Uterus (tissue), 2 donors: ENCODE data around the gene MAK.

Source experiments
- POLR2A ChIP-seq, 2 donors: fragments of 450-650 bp; IDR thresholded peaks; one replicate each; pipeline ENCODE4 v1.6.1; 2016; ENCODE audit warnings: antibody characterized with exemption in 2 of 2, mild to moderate bottlenecking in 1 of 2, moderate library complexity in 1 of 2
- TF ChIP-seq, protein P1 (sequence below), 4 experiments: fragments of 200-600 bp in 2 of 4; fragments of 450-650 bp in 2 of 4; sonication (generic) in 2 of 4; IDR thresholded peaks; one replicate each; pipeline ENCODE4 v1.5.1; 2016 to 2019; ENCODE audit warnings: antibody characterized with exemption in 4 of 4, mild to moderate bottlenecking in 2 of 4, moderate library complexity in 1 of 4

DNA sequence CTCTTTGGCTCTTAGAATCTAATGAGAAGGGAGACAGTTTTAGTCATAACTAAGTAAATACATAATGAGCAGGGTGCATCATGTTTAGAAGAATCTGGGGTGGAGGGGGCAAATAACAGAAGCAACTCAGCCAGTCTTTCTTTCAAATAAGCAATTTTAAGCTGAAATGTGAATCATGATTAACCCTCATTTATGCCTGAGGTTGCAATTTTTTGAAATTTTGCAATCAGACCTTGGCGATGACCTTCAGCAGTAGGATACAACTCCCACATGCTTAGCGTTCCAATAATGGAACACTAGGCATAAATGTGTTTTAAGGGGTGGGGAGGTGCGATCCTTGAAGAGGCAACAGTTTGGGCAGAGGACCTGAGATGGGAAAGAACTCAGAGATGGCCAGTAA lies 60.1 kb downstream of the MAK start:
- no peak for TF ChIP-seq POLR2A (IDR thresholded peaks at IDR 0.05)
- TF ChIP-seq, protein P1, sequence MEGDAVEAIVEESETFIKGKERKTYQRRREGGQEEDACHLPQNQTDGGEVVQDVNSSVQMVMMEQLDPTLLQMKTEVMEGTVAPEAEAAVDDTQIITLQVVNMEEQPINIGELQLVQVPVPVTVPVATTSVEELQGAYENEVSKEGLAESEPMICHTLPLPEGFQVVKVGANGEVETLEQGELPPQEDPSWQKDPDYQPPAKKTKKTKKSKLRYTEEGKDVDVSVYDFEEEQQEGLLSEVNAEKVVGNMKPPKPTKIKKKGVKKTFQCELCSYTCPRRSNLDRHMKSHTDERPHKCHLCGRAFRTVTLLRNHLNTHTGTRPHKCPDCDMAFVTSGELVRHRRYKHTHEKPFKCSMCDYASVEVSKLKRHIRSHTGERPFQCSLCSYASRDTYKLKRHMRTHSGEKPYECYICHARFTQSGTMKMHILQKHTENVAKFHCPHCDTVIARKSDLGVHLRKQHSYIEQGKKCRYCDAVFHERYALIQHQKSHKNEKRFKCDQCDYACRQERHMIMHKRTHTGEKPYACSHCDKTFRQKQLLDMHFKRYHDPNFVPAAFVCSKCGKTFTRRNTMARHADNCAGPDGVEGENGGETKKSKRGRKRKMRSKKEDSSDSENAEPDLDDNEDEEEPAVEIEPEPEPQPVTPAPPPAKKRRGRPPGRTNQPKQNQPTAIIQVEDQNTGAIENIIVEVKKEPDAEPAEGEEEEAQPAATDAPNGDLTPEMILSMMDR (IDR thresholded peaks at IDR 0.05) = no peak
